GM12892 (cell line): ENCODE data around the gene GRK6.

Experiments
- DNase-seq: peaks from one replicate; pipeline ENCODE4 v3.0.0; 2011; ENCODE audit not compliant: insufficient read length
- FAIRE-seq: peaks from 2 replicates; lab custom pipeline; 2011; peaks lifted over from hg19 to GRCh38; lab: Jason Lieb, UNC
- POLR2A ChIP-seq: IDR thresholded peaks from 2 replicates; pipeline ENCODE4 v1.6.1; 2011; ENCODE audit warnings: low read depth, low read length, control low read depth
- POLR2AphosphoS5 ChIP-seq: IDR thresholded peaks from 2 replicates; pipeline ENCODE4 v1.6.1; 2011; ENCODE audit warnings: low read depth, low read length, control low read depth
- TAF1 ChIP-seq: IDR thresholded peaks from 2 replicates; pipeline ENCODE4 v1.6.1; 2011; ENCODE audit warnings: low read depth, mild to moderate bottlenecking, control low read depth, low read length, borderline replicate concordance

Gene GRK6

GRCh38 chr5:177439518-177440053, 13.1 kb downstream of the GRK6 start:
- TF ChIP-seq POLR2AphosphoS5 (peak; percentile 45; the same call in 1 of the 2 replicates), TAF1 (no peak), POLR2A (no peak)
- DNase-seq (no peak), FAIRE-seq (no peak)

- no peak for FAIRE-seq
- TF ChIP-seq POLR2AphosphoS5 (peak; percentile 42; the same call in 1 of the 2 replicates), TAF1 (no peak), POLR2A (peak; percentile 52; the same call in 1 of the 2 replicates)
- DNase-seq = no peak
These were observed 13.9 kb downstream of the GRK6 start for GRCh38 chr5:177440211-177440989.

GRCh38 chr5:177440990-177441780, 14.7 kb downstream of the GRK6 start:
- DNase-seq (no peak), FAIRE-seq (no peak)
- no peak for TF ChIP-seq POLR2A
- no peak for TF ChIP-seq TAF1
- TF ChIP-seq POLR2AphosphoS5 = no peak; the same call in 1 of the 2 replicates

- TF ChIP-seq POLR2AphosphoS5 (no peak; the same call in 1 of the 2 replicates), POLR2A (no peak), TAF1 (no peak)
- no peak for FAIRE-seq
- DNase-seq = no peak
These were observed 15.8 kb downstream of the GRK6 start for GRCh38 chr5:177442066-177442826.

GRCh38 chr5:177443144-177443983, 16.9 kb downstream of the GRK6 start:
- DNase-seq (no peak), FAIRE-seq (no peak)
- TF ChIP-seq TAF1 (no peak), POLR2A (no peak; the same call in 1 of the 2 replicates), POLR2AphosphoS5 (no peak; the same call in none of the 2 replicates)

GRCh38 chr5:177444106-177445051, 17.9 kb downstream of the GRK6 start:
- TF ChIP-seq TAF1 (no peak), POLR2AphosphoS5 (peak; percentile 69)
- FAIRE-seq = peak; percentile 95
- no peak for DNase-seq

GRCh38 chr5:177445052-177445916, 18.8 kb downstream of the GRK6 start:
- FAIRE-seq = no peak
- TF ChIP-seq POLR2AphosphoS5 (no peak), POLR2A (peak; percentile 44; the same call in 1 of the 2 replicates)
- no peak for DNase-seq

GRCh38 chr5:177445917-177446199, 19.4 kb downstream of the GRK6 start:
- DNase-seq = no peak
- no peak for FAIRE-seq
- TF ChIP-seq TAF1 (no peak), POLR2AphosphoS5 (no peak), POLR2A (no peak)
